ENCODE measurements around the gene OLR1. TPM values are rescaled to one million over a fixed set of nuclear protein-coding genes. Genes with fewer than 3 reads are reported as not detected.
A peak's percentile ranks its signal among the peaks of the same experiment; 100 is the strongest.

OLR1 gene
- total RNA-seq, 2 donors from 2014 or later: 0.20 to 0.77 TPM

DNA sequence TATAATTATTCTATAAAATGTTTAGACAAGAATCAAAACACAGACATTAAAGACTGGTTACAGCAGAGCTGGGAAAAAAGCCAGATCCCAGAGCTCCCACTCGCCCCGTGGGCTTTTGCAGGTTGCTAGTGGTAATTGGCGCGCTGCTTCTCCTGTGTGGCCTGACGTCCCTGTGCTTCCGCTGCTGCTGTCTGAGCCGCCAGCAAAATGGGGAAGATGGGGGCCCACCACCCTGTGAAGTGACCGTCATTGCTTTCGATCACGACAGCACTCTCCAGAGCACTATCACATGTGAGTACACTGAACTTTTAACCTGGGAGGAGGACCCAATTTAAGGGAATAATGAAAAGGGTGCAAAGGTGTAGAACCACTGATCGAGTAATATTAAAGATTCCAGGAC, 14.4 kb upstream of the OLR1 start:
- TF ChIP-seq, protein P1, sequence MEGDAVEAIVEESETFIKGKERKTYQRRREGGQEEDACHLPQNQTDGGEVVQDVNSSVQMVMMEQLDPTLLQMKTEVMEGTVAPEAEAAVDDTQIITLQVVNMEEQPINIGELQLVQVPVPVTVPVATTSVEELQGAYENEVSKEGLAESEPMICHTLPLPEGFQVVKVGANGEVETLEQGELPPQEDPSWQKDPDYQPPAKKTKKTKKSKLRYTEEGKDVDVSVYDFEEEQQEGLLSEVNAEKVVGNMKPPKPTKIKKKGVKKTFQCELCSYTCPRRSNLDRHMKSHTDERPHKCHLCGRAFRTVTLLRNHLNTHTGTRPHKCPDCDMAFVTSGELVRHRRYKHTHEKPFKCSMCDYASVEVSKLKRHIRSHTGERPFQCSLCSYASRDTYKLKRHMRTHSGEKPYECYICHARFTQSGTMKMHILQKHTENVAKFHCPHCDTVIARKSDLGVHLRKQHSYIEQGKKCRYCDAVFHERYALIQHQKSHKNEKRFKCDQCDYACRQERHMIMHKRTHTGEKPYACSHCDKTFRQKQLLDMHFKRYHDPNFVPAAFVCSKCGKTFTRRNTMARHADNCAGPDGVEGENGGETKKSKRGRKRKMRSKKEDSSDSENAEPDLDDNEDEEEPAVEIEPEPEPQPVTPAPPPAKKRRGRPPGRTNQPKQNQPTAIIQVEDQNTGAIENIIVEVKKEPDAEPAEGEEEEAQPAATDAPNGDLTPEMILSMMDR (IDR thresholded peaks at IDR 0.05): no peak
- Histone ChIP-seq H3K4me3 (no peak overlapping the region), H3K9ac (ENCODE audit: low read depth in 2 of 2, low read length in 2 of 2) (no peak overlapping the region), H3K4me1 (no peaks in the 10 kb centered on the region), H3K36me3 (no peaks in the 10 kb centered on the region), H3K9me3 (no peaks in the 10 kb centered on the region), H3K27ac (no peak overlapping the region), H3K27me3 (no peaks in the 10 kb centered on the region)
- intact Hi-C loops (cut with DNase I): no loop called here
- DNase-seq: peak; percentile 22

DNA sequence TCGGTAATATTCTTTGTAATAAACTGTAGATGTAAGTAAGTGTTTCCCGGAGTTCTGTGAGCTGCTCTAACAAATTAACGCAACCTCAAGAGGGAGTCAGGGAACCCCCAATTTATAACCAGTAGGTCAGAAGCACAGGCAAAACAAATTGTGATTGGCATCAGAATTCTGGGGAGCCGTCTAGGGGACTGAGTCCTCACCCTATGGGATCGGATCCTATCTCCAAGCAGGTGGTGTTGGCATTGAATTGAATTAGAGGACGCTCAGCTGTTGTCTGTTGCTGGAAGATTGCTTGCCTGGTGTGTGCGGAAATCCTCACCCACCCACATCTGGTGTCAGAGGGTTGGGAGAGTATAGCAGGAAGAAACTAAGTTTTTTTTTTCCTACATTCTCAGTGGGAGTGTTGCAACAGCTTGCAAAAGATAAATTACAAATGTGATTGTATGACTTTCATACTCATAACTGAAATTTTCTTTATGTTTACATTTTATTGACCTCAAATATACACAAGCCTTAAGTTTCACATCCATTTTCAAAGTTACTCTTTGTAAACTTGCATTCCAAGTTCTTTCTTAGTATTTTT, 12.4 kb upstream of the OLR1 start:
- H3K4me3 ChIP-seq: no peak overlapping the region
- no peak overlapping the region for H3K27ac ChIP-seq
- H3K9me3 ChIP-seq: no peaks in the 10 kb centered on the region
- TF ChIP-seq, protein P1 (IDR thresholded peaks at IDR 0.05): no peak
- no peaks in the 10 kb centered on the region for H3K27me3 ChIP-seq
- no peak for DNase-seq
- intact Hi-C loops (cut with DNase I): no loop called here
- H3K4me1 ChIP-seq: no peaks in the 10 kb centered on the region
- H3K36me3 ChIP-seq: no peaks in the 10 kb centered on the region
- H3K9ac ChIP-seq (ENCODE audit: low read depth in 2 of 2, low read length in 2 of 2): no peak overlapping the region

DNA sequence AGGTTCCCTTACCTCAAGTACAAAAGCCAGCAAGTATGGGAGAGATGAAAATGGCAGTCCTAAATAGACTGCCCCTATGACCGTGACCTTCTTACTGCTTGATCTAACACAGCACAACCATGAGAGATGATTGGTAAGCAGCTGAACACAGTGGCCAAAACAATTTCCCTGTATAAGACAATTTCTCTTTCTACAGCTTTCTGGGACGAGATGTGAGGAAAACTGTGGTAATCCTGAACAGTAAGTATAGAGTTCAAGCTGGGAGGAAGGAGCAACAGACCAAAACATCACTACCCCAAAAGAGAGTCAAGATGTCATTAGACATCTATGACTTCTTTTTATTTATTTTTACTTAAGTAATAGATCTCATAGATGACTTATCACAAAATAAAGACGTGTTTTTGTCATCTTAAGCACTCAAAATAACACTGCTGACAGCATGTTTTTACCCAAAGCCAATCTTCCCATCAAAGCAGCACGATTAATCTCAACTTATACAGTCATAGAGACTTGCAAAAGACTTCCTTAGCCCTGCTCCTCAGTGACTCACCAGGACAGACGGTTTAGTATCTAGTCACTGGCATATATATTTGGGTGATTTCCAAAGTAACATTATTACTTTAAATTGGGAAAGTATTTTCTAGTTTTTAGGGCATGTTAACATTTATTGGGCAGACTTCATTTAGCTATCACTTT, 10.6 kb upstream of the OLR1 start:
- Histone ChIP-seq H3K27ac (no peak overlapping the region), H3K4me1 (no peaks in the 10 kb centered on the region)
- TF ChIP-seq, protein P1 (IDR thresholded peaks at IDR 0.05): no peak

DNA sequence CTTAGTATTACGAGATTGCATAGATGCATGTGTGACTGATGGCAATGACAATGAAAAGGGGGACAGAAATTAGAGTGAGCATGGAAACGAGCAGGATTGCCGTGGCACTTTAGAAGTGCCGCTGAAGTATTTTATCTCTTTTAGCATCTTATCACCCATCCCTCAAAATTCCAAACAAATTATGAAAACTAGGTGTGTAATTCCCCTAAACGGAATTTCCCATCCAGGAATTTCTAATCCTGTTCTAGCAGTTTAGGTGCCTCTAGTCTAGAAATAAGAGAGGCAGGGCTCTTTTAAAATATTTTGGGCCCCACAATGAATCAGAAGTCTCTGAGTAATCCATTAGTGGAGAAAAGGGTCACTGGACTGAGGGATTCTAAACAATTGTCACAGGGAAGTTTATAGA, 7.8 kb upstream of the OLR1 start:
- H3K27me3 ChIP-seq: no peaks in the 10 kb centered on the region
- no peak for DNase-seq
- H3K27ac ChIP-seq: no peak overlapping the region
- H3K36me3 ChIP-seq: no peaks in the 10 kb centered on the region
- intact Hi-C loops (cut with DNase I): no loop called here
- no peak overlapping the region for H3K4me3 ChIP-seq
- H3K4me1 ChIP-seq: no peaks in the 10 kb centered on the region
- TF ChIP-seq, protein P1 (IDR thresholded peaks at IDR 0.05): no peak
- H3K9me3 ChIP-seq: no peaks in the 10 kb centered on the region
- no peak overlapping the region for H3K9ac ChIP-seq (ENCODE audit: low read depth in 2 of 2, low read length in 2 of 2)

More for the DNA sequence above, 10.6 kb upstream of the OLR1 start:
- DNase-seq: no peak
- intact Hi-C loops (cut with DNase I): no loop called here
- no peak overlapping the region for H3K9ac ChIP-seq (ENCODE audit: low read depth in 2 of 2, low read length in 2 of 2)
- no peaks in the 10 kb centered on the region for H3K9me3 ChIP-seq
- H3K4me3 ChIP-seq: no peak overlapping the region
- no peaks in the 10 kb centered on the region for H3K27me3 ChIP-seq
- H3K36me3 ChIP-seq: no peaks in the 10 kb centered on the region

DNA sequence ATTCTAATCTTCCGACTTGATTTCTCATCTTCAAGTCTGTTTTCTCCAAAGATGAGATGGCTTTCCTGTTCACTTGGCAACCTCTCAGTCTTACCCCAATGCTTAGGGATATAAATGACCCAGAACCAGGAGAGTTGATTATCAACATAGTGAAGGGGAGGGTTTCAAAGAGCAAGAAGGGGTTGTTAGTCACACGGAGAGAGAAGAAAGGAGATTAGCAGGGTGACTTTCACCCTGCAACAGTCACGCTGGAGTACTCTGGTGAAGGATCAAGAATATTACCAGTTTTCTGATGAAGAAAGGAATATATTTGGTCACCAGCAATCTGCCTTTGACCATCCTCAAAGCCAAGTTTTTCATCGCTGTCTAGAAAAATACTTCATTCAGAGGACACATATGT, 6.9 kb upstream of the OLR1 start, which contains the start of gene TMEM52B:
TMEM52B (plus strand) TSS at position 212 of the 400 bp plus-strand sequence. CDS start 543 bp downstream, outside the sequence.
- H3K4me1 ChIP-seq: no peaks in the 10 kb centered on the region
- TF ChIP-seq, protein P1 (IDR thresholded peaks at IDR 0.05): no peak
- H3K4me3 ChIP-seq: no peak within 1 kb of the TSS
- H3K36me3 ChIP-seq: no peaks in the 10 kb centered on the region
- no peak for DNase-seq
- H3K9ac ChIP-seq (ENCODE audit: low read depth in 2 of 2, low read length in 2 of 2): no peak within 1 kb of the TSS
- no peaks in the 10 kb centered on the region for H3K9me3 ChIP-seq
- no peak within 1 kb of the TSS for H3K27ac ChIP-seq
- intact Hi-C loops (cut with DNase I): no loop called here
- no peaks in the 10 kb centered on the region for H3K27me3 ChIP-seq
